Transverse colon (tissue), 4 donors: ENCODE data around the gene MPND.

ENCODE experiments used
- CTCF ChIP-seq, 5 experiments: fragments of 200-600 bp in 3 of 5; fragments of 450-650 bp in 2 of 5; sonication (generic) in 3 of 5; IDR thresholded peaks; 1 replicate in 2 of 5; 2 replicates in 3 of 5; pipeline ENCODE4 v1.5.1; 2016 to 2017; ENCODE audit warnings: antibody characterized with exemption in 5 of 5, inconsistent platforms in 3 of 5, mild to moderate bottlenecking in 2 of 5, moderate library complexity in 1 of 5
- EP300 ChIP-seq: sonication (generic); formaldehyde crosslinking; IDR thresholded peaks from one replicate; pipeline ENCODE4 v1.6.1; 2017; ENCODE audit warnings: antibody characterized with exemption, low read depth
- POLR2AphosphoS5 ChIP-seq, 3 donors: sonication (generic); formaldehyde crosslinking; IDR thresholded peaks; one replicate each; pipeline ENCODE4 v1.6.1; 2016; ENCODE audit warnings: antibody characterized with exemption in 3 of 3

GRCh38 chr19:4323692-4324091 is 19.7 kb upstream of the MPND start:
- no peak for TF ChIP-seq POLR2AphosphoS5 (IDR thresholded peaks at IDR 0.05)
- TF ChIP-seq CTCF (IDR thresholded peaks at IDR 0.05) = no peak
- TF ChIP-seq EP300 = no peak
